ENCODE results near the gene VASH1. TPM values are rescaled to one million over a fixed set of nuclear protein-coding genes. Genes with fewer than 3 reads are reported as not detected.
"Not testable (repeated sequence)": the region's sequence is repeated elsewhere in the genome, so short reads cannot be mapped to it uniquely, and the experiment has no call there.

VASH1 gene
- total RNA-seq, 6 experiments from 2014 or later = 0.94 to 2.9 (median 1.5) TPM

DNA sequence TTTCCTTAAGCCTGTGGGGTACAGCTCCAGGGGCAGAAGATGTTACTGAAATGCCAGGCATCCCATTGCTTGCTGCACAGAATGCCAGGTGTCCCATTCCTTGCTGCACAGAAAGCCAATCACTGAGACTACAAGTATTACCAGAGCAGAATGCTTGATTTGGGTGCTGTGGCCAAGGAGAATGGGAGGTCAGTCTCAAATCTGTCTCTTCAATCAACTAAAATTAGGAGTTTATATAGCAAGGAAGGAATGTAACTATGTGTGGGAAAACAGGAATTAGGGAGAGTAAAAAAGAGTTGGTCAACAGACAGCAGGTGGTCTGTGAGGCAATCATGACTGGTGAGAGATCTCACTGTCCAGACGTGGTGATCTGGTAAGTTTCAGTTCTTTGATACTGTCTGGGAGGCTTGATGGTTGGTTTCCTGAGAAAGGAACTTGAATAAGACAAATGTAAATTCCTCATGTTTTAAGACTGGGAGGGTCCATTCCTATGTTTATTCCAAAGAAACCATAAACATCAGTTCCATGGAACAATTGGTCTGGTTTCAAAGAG lies 31.2 kb upstream of the VASH1 start:
- Mint-ChIP-seq H3K27ac (no peak overlapping the region), H3K36me3 (ENCODE audit: low read depth) (no peaks in the 10 kb centered on the region), H3K27me3 (ENCODE audit: insufficient read depth) (peaks cover 17% of the 10 kb centered on the region), H3K4me1 (ENCODE audit: low read depth) (no peaks in the 10 kb centered on the region), H3K9me3 (no peaks in the 10 kb centered on the region), H3K4me3 (no peak overlapping the region)
- DNase-seq = no peak
- TF ChIP-seq, protein P1, sequence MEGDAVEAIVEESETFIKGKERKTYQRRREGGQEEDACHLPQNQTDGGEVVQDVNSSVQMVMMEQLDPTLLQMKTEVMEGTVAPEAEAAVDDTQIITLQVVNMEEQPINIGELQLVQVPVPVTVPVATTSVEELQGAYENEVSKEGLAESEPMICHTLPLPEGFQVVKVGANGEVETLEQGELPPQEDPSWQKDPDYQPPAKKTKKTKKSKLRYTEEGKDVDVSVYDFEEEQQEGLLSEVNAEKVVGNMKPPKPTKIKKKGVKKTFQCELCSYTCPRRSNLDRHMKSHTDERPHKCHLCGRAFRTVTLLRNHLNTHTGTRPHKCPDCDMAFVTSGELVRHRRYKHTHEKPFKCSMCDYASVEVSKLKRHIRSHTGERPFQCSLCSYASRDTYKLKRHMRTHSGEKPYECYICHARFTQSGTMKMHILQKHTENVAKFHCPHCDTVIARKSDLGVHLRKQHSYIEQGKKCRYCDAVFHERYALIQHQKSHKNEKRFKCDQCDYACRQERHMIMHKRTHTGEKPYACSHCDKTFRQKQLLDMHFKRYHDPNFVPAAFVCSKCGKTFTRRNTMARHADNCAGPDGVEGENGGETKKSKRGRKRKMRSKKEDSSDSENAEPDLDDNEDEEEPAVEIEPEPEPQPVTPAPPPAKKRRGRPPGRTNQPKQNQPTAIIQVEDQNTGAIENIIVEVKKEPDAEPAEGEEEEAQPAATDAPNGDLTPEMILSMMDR (IDR thresholded peaks at IDR 0.05) = no peak

DNA sequence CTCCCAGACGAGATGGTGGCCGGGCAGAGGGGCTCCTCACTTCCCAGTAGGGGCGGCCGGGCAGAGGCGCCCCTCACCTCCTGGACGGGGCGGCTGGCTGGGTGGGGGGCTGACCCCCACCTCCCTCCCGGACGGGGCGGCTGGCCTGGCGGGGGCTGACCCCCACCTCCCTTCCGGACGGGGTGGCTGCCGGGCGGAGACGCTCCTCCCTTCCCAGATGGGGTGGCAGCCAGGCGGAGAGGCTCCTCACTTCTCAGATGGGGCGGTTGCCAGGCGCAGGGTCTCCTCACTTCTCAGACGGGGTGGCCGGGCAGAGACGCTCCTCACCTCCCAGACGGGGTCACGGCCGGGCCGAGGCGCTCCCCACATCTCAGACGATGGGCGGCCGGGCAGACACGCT lies 26.8 kb upstream of the VASH1 start:
- H3K4me3 Mint-ChIP-seq; H3K27me3 Mint-ChIP-seq (ENCODE audit: insufficient read depth); H3K9me3 Mint-ChIP-seq; H3K4me1 Mint-ChIP-seq (ENCODE audit: low read depth); H3K36me3 Mint-ChIP-seq (ENCODE audit: low read depth); DNase-seq; H3K27ac Mint-ChIP-seq: not testable (repeated sequence)

DNA sequence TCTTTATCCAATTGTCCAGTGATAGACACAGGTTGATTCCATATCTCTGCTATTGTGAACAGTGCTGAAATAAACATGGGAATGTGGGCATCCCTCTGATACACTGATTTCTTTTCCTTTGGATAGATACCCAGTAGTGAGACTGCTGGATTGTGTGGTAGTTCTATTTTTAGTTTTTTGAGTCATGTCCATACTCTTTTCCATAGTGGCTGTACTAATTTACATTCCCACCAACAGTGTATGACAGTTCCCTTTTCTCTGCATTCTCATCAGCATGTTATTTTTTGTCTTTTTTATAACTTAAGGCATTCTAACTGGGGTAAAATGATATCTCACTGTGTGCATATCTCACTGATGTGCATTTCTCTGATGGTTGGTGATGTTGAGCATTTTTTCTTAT lies 24.8 kb upstream of the VASH1 start:
- peaks cover 4% of the 10 kb centered on the region; the same call in 1 of the 2 replicates for H3K27me3 Mint-ChIP-seq (ENCODE audit: insufficient read depth)
- H3K36me3 Mint-ChIP-seq (ENCODE audit: low read depth) = no peaks in the 10 kb centered on the region
- no peak overlapping the region for H3K4me3 Mint-ChIP-seq
- H3K9me3 Mint-ChIP-seq = no peaks in the 10 kb centered on the region; the same call in 1 of the 2 replicates
- no peaks in the 10 kb centered on the region for H3K4me1 Mint-ChIP-seq (ENCODE audit: low read depth)
- no peak for DNase-seq
- TF ChIP-seq, protein P1 (IDR thresholded peaks at IDR 0.05) = no peak
- no peak overlapping the region for H3K27ac Mint-ChIP-seq

DNA sequence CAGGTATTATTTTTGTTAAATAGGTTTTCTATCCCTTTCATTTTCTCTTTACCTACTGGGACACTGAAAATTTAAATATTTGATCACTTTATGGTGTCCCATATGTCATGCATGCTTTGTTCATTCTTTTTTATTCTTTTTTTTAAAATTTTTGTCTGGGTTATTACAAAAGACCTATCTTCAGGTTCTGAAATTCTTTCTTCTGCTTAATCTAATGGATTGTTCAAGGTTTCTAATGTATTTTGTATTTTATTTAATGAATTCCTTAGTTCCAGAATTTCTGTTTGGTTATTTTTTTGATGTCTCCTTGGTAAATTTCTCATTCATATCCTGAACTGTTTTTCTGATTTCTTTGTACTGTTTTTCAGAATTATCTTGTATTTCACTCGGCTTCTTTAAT lies 20.2 kb upstream of the VASH1 start:
- H3K27ac Mint-ChIP-seq = no peak overlapping the region
- no peaks in the 10 kb centered on the region for H3K4me1 Mint-ChIP-seq (ENCODE audit: low read depth)
- TF ChIP-seq, protein P1 (IDR thresholded peaks at IDR 0.05) = no peak
- H3K36me3 Mint-ChIP-seq (ENCODE audit: low read depth) = no peaks in the 10 kb centered on the region
- no peaks in the 10 kb centered on the region; the same call in 1 of the 2 replicates for H3K9me3 Mint-ChIP-seq
- DNase-seq = no peak
- H3K27me3 Mint-ChIP-seq (ENCODE audit: insufficient read depth) = peaks cover 5% of the 10 kb centered on the region; the same call in 1 of the 2 replicates
- no peak overlapping the region for H3K4me3 Mint-ChIP-seq

DNA sequence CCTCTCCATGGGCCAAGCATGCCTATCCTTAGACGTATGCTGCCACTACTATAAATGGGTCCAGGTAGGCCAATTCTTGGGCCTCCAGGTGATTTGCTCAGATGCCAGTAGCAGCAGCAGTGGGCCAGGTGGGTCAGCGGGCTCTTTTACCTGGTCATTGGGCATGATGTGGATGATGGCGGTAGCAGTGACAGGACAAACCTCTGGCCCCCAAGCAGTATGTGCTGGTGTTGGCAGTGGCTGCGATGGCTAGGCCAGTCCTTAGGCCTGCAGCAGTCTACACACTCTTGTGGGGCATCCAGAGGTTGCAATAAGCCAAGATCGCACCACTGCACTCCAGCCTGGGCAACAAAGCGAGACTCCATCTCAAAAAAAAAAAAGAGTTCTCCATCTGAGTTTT lies 19.1 kb upstream of the VASH1 start:
- H3K27ac Mint-ChIP-seq = no peak overlapping the region
- H3K4me3 Mint-ChIP-seq = no peak overlapping the region
- no peak for DNase-seq
- no peaks in the 10 kb centered on the region; the same call in 1 of the 2 replicates for H3K9me3 Mint-ChIP-seq
- no peaks in the 10 kb centered on the region for H3K4me1 Mint-ChIP-seq (ENCODE audit: low read depth)
- TF ChIP-seq, protein P1 (IDR thresholded peaks at IDR 0.05) = no peak
- H3K36me3 Mint-ChIP-seq (ENCODE audit: low read depth) = no peaks in the 10 kb centered on the region
- H3K27me3 Mint-ChIP-seq (ENCODE audit: insufficient read depth) = peaks cover 8% of the 10 kb centered on the region; the same call in 1 of the 2 replicates

DNA sequence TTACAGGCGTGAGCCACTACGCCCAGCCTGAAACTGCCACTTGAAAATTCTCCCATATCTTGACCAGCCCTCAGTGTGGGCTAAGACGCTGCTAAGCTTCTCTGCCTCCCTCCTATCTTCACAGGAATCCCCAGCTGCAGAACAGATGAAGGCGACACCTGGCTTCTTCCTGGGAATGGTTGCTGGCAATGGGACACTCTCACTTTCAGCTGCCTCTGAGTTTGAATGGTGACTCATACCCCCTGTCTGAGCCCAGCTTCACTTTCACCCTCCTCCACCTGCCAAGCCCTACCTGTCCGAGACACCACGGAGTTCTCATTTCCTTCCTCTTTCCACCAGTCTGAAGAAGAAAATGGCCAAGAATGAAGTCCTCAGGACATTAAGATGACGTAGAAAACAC lies 18.3 kb upstream of the VASH1 start:
- TF ChIP-seq, protein P1 (IDR thresholded peaks at IDR 0.05) = no peak
- Mint-ChIP-seq H3K36me3 (ENCODE audit: low read depth) (no peaks in the 10 kb centered on the region), H3K9me3 (no peaks in the 10 kb centered on the region; the same call in 1 of the 2 replicates), H3K27me3 (ENCODE audit: insufficient read depth) (peaks cover 8% of the 10 kb centered on the region; the same call in 1 of the 2 replicates), H3K4me1 (ENCODE audit: low read depth) (no peaks in the 10 kb centered on the region), H3K4me3 (no peak overlapping the region), H3K27ac (no peak overlapping the region)
- no peak for DNase-seq

All from HFFc6 (cell line).